T-helper 2 cell (primary cell): ENCODE results near the gene ZBTB24.
"Not testable (repeated sequence)": the region's sequence is repeated elsewhere in the genome, so short reads cannot be mapped to it uniquely, and the experiment has no call there.

Experiments used
- DNase-seq, 5 experiments: peaks; one replicate each; pipeline versions ENCODE4 v3.0.0 to v3.0.0-alpha.2; 2012 to 2022

The ZBTB24 gene

GRCh38 chr6:109469591-109470189 lies 13.3 kb downstream of the ZBTB24 start:
- no peak for DNase-seq

GRCh38 chr6:109467696-109468095 lies 15.3 kb downstream of the ZBTB24 start:
- DNase-seq = no peak

GRCh38 chr6:109466212-109466923 lies 16.7 kb downstream of the ZBTB24 start:
- no peak for DNase-seq

DNA sequence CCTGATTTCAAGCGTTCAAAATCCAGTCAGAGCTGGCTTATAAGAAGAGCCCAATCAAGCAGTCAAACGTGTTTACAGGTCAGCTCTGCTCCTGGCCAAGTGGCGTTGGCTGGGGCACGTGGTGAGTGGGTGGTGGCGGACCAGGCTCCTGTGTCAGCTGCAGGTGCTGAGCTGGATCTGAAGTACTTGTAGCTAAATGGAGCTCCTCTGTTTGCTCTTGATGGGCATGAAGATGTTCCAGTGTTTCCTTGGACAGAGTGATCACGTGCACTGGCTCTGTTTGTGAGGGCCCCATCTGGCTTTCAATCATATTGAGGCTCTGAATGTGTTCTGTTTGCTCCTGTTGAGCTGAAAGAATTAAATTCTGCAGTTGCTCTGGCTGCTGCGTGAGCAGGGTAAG lies 17.2 kb downstream of the ZBTB24 start:
- DNase-seq = no peak

GRCh38 chr6:109461733-109462526 lies 21.1 kb downstream of the ZBTB24 start:
- no peak for DNase-seq

GRCh38 chr6:109461205-109461604 lies 21.8 kb downstream of the ZBTB24 start:
- DNase-seq = not testable (repeated sequence)

GRCh38 chr6:109460161-109460829 lies 22.7 kb downstream of the ZBTB24 start:
- DNase-seq = no peak

- peak in 2 of 5 experiments; percentile 79 to 80 for DNase-seq
Measured at GRCh38 chr6:109458774-109459531, 24.1 kb downstream of the ZBTB24 start.

DNA sequence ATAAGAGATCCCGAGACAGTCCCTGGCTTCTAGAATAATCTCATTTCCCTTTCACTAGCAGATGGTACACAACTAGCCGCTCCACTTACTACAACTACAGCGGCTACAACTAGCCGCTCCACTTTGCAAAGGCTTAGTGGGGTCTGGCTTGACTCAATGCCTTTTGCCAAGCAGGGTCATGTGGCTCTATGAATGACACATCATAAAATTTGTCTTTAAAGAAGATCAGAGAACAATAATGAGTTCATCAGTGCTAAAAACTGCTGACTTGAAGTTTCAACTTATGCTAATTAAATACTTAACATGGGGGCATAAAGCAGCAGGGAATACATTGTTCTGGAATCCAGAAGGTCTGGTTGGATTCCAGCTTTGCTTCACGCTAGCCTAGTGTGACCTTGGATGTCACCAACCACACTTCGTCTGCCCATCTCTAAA lies 25.4 kb downstream of the ZBTB24 start:
- DNase-seq = no peak

- DNase-seq = no peak
Measured at GRCh38 chr6:109456710-109457561, 26.1 kb downstream of the ZBTB24 start.

- DNase-seq = no peak
Measured at GRCh38 chr6:109456111-109456583, 26.9 kb downstream of the ZBTB24 start.

DNA sequence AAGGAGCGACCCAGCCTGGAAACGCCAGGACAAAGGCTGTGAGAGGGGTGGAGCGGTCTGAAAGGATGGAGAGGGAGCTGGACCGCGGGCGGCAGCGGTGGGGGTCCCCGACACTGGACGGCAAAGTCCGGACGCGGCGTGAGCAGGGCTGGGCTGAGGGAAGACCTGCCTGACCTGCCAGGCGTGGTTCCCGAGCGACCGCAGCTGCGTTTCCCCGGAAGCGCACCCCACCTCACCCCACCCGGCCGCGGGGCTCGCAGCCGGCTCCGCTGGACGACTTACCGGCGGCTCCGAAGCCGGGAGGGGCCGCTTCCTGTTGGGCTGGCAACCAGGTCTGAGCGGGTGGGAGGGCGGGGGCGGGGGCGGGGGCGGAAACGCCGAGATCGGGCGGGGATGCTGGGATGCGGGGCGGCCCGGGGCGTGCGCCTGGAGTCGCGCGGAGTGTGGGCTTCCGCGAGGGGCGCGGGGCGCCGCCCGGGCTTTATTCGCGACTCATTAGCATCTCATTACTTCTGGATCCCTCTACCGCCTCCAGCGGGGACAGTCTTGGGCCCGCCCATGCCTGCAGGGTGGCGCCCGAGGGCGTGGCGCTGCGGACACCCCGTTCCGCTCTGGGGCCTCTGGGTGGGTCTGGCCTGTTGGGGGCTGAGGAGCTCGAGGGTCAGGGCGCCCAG lies 27.4 kb downstream of the ZBTB24 start, which contains the start of gene MICAL1:
MICAL1 (minus strand) TSS at position 336 of the 674 bp plus-strand sequence. CDS start 1,576 bp downstream, outside the sequence.
- DNase-seq = peak; percentile 42 to 89 (median 78)

GRCh38 chr6:109454496-109455436 lies 28.3 kb downstream of the ZBTB24 start:
- peak; percentile 38 to 92 (median 68) for DNase-seq

DNA sequence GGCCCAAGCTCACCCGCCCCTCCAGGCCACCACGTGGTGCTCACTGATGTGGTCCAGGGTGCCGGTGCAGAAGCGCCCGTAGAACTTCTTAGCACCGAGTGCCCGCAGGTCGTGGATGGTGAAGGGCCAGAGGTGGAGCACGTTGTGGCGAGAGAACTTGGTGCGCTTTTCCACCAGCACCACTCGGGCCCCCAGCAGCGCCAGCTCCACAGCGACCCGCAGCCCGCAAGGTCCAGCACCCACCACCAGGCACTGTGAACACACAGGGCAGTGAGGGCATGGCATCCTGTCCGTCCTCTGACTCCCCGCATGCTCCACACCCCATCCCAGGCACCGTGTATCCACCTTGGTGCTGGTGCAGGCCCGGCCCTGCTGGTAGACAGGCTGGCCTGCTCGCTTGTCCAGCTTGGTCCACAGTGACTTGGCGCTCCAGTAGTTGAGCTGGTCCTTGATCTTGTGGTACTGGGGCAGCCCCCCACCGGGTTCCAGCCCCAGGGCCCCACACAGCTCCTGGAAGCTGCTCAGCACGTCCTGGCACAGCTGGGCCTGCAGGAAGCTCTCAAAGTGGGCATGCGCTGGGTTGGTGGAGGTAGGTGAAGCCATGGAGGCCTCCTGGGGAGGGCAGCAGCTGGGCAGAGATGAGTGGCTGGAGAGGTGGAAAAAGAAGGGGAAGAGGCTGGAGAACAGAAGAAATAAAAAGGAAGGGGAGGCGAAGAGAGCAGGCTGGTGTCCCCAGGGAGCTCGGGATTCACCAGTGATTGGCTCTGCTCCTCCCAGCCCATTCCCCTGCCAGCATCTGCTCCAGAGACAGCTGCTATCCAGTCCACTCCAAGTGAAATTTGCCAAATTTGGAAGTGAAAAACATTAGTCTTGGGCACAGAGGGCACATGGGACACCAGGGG lies 29.2 kb downstream of the ZBTB24 start:
- DNase-seq = no peak

DNA sequence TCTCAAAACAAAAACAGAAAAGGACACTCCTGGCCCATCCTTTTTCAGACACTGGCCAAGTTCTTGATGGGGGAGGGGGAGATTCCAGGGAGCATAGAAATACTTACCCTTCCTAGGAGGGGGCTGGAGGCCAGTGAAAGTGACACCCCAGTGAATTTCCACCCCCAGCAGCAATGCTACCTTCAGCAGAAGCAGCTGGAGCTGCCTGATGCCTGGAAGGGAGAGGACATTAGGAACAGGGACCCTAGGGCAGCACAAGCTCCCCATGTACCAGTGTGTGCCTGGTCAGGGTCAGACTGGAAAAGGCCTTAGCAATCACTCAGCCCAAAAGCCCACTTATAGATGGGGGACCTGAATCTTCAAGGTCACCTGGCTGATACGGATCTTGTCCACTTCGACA lies 29.9 kb downstream of the ZBTB24 start:
- no peak for DNase-seq

DNA sequence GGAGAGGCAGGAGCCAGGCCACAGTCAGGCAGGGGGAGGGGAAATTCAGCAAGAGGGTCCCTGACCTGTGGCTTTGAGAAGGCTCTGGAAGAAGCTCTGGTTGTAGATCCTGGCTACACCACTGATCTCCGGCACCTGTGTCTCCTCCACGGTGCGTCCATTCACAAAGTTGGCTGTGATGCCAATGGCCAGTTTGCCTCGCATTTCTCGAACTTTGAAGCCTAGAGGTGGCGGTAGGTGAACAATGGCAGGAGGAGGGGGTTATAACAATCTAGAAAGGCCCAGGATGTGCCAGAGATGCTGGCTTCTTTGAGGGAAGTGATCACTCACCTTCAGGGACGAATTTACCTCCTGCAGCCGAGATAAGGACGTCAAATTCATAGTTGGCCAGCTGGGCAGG lies 30.8 kb downstream of the ZBTB24 start:
- DNase-seq = no peak

DNA sequence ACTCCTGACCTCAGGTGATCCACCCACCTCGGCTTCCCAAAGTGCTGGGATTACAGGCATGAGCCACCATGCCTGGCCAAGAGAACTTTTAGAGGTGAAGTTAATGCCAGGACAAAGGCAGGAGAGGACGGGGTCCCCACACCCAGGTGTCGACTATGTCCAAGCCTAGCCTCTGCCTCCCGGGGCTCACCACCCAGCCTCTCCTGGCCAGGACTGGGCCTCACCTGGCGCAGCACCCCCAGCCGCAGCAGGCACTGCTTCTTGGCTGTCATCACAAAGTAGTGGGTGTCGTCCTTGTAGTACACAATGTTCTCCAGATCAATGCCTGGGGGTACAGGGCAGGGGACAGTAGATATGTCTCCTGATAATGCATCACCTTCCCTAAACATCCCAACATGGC lies 31.6 kb downstream of the ZBTB24 start:
- no peak for DNase-seq

GRCh38 chr6:109450801-109451200 lies 32.2 kb downstream of the ZBTB24 start:
- no peak for DNase-seq
